DOHH2 (cell line): ENCODE results near the gene ZNF205.

Experiments used
- H3F3A ChIP-seq: fragments of 200-600 bp; sonication (generic), shearing (Covaris generic); 2 replicates; pipeline ENCODE4 v1.6.0; 2016; ENCODE audit warnings: antibody characterized with exemption, mild to moderate bottlenecking; ENCODE audit not compliant: control insufficient read depth, insufficient read depth
- H3K27ac ChIP-seq: fragments of 200-600 bp; sonication (generic); 2 replicates; pipeline ENCODE4 v1.5.1; 2014; ENCODE audit warnings: low read depth, mild to moderate bottlenecking, low read length, moderate library complexity
- H3K27me3 ChIP-seq: fragments of 200-600 bp; sonication (generic); 2 replicates; pipeline ENCODE4 v1.6.1; 2014; ENCODE audit warnings: mild to moderate bottlenecking, low read length, mixed read lengths; ENCODE audit not compliant: control insufficient read depth
- H3K36me3 ChIP-seq: fragments of 200-600 bp; sonication (generic); 2 replicates; pipeline ENCODE4 v1.6.1; 2014; ENCODE audit warnings: mild to moderate bottlenecking, low read length, moderate library complexity, mixed read lengths; ENCODE audit not compliant: control insufficient read depth
- H3K4me1 ChIP-seq: fragments of 200-600 bp; sonication (generic); 2 replicates; pipeline ENCODE4 v1.6.1; 2014; ENCODE audit warnings: mild to moderate bottlenecking, low read length, mixed read lengths; ENCODE audit not compliant: control insufficient read depth
- H3K4me2 ChIP-seq: fragments of 200-600 bp; sonication (generic); 2 replicates; pipeline ENCODE4 v1.6.0; 2014; ENCODE audit warnings: mild to moderate bottlenecking, low read length, moderate library complexity
- H3K4me3 ChIP-seq: fragments of 200-600 bp; sonication (generic); 2 replicates; pipeline ENCODE4 v1.5.1; 2014; ENCODE audit warnings: mild to moderate bottlenecking, low read length, mixed read lengths
- H3K79me2 ChIP-seq: fragments of 200-600 bp; sonication (generic); 2 replicates; pipeline ENCODE4 v1.6.1; 2014; ENCODE audit warnings: mild to moderate bottlenecking, low read length, mixed read lengths; ENCODE audit not compliant: control insufficient read depth
- H3K9me2 ChIP-seq: fragments of 200-600 bp; sonication (generic); replicated peaks from 2 replicates; pipeline ENCODE4 v1.6.1; 2014; ENCODE audit warnings: mild to moderate bottlenecking, low read length, mixed read lengths; ENCODE audit not compliant: control insufficient read depth
- H3K9me3 ChIP-seq: fragments of 200-600 bp; sonication (generic); 2 replicates; pipeline ENCODE4 v1.6.1; 2014; ENCODE audit warnings: antibody characterized with exemption, low read length, mixed read lengths; ENCODE audit not compliant: control insufficient read depth, insufficient read depth
- H4K20me1 ChIP-seq: fragments of 200-600 bp; sonication (generic); 2 replicates; pipeline ENCODE4 v1.6.0; 2014; ENCODE audit warnings: low read depth, mild to moderate bottlenecking, antibody characterized with exemption, low read length, moderate library complexity; ENCODE audit not compliant: control insufficient read depth, insufficient read depth
- CTCF ChIP-seq: fragments of 200-600 bp; sonication (generic); IDR thresholded peaks from one replicate; pipeline ENCODE4 v1.5.1; 2014; ENCODE audit warnings: antibody characterized with exemption, mild to moderate bottlenecking, low read depth, low read length; ENCODE audit not compliant: poor library complexity, severe bottlenecking
- EZH2phosphoT487 ChIP-seq: fragments of 200-600 bp; sonication (generic); IDR thresholded peaks from 2 replicates; pipeline ENCODE4 v1.6.1; 2017; ENCODE audit warnings: borderline replicate concordance, mild to moderate bottlenecking, antibody characterized with exemption, low read length, moderate library complexity, mixed read lengths

The ZNF205 gene

GRCh38 chr16:3148256-3149192, 36.1 kb downstream of the ZNF205 start:
- H3K36me3 ChIP-seq = no peaks in the 10 kb centered on the region
- peak overlapping the region; percentile 97; the same call in 1 of the 2 replicates for H3K4me3 ChIP-seq
- H3K9me3 ChIP-seq = no peaks in the 10 kb centered on the region
- no peaks in the 10 kb centered on the region for H4K20me1 ChIP-seq
- no peak overlapping the region for H3K4me2 ChIP-seq
- no peaks in the 10 kb centered on the region for H3K79me2 ChIP-seq
- H3K27me3 ChIP-seq = peaks cover 15% of the 10 kb centered on the region
- no peak overlapping the region for H3K27ac ChIP-seq
- TF ChIP-seq EZH2phosphoT487 (no peak), CTCF (no peak)
- peaks cover 20% of the 10 kb centered on the region for H3F3A ChIP-seq
- no peaks in the 10 kb centered on the region for H3K9me2 ChIP-seq
- H3K4me1 ChIP-seq = peaks cover 31% of the 10 kb centered on the region

DNA sequence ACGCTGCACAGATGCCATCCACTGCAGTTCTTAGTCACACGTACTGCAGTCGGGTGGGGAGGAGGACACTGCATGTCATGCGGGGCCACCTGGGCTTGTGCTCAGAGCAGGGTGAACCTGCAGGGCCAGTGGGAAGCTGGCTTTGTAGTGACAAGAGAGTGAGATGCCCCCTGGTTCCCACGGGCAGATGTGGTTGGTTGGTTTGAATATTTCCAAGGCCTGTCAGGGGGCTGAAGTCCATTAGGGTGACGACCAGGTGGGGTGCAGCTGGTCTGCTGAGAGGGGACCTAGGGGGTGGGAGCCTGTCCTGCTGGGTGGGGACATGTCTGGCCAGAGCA, 36.8 kb downstream of the ZNF205 start:
- Histone ChIP-seq H3K4me3 (peak overlapping the region; percentile 97), H3K79me2 (no peaks in the 10 kb centered on the region), H3K9me3 (no peaks in the 10 kb centered on the region), H4K20me1 (no peaks in the 10 kb centered on the region), H3F3A (peaks cover 20% of the 10 kb centered on the region), H3K36me3 (no peaks in the 10 kb centered on the region), H3K4me1 (peaks cover 31% of the 10 kb centered on the region), H3K27me3 (peaks cover 15% of the 10 kb centered on the region), H3K9me2 (no peaks in the 10 kb centered on the region), H3K4me2 (peak overlapping the region; percentile 100), H3K27ac (no peak overlapping the region)
- no peak for TF ChIP-seq CTCF
- no peak for TF ChIP-seq EZH2phosphoT487

GRCh38 chr16:3149630-3150345, 37.4 kb downstream of the ZNF205 start:
- peak; percentile 81 for TF ChIP-seq CTCF
- no peak for TF ChIP-seq EZH2phosphoT487
- peak overlapping the region; percentile 37 for H3K27ac ChIP-seq
- H3F3A ChIP-seq = peaks cover 20% of the 10 kb centered on the region
- H3K4me3 ChIP-seq = peak overlapping the region; percentile 97
- peak overlapping the region; percentile 100 for H3K4me2 ChIP-seq
- H3K36me3 ChIP-seq = no peaks in the 10 kb centered on the region
- no peaks in the 10 kb centered on the region for H3K9me3 ChIP-seq
- H4K20me1 ChIP-seq = no peaks in the 10 kb centered on the region
- H3K4me1 ChIP-seq = peaks cover 31% of the 10 kb centered on the region
- peaks cover 18% of the 10 kb centered on the region for H3K27me3 ChIP-seq
- no peaks in the 10 kb centered on the region for H3K9me2 ChIP-seq
- no peaks in the 10 kb centered on the region for H3K79me2 ChIP-seq
